Lower lobe of right lung (tissue), 2 donors: Measurements from ENCODE around the gene EDN2. TPM values are rescaled to one million over a fixed set of nuclear protein-coding genes. Genes with fewer than 3 reads are reported as not detected.

Source experiments
- ATAC-seq, 2 donors: fragments of 200-7000 bp; cut with Tn5 transposase; one replicate each; pipeline ENCODE4 v1.9.1; 2020 to 2022; ENCODE audit warnings: mild to moderate bottlenecking in 2 of 2, moderate library complexity in 2 of 2
- DNase-seq: peaks from one replicate; pipeline ENCODE4 v3.0.0-alpha.2; 2020
- H3K27ac ChIP-seq: fragments of 200-600 bp; one replicate; pipeline ENCODE4 v1.8.0; 2022
- H3K27me3 ChIP-seq: fragments of 200-600 bp; one replicate; pipeline ENCODE4 v1.8.0; 2022; ENCODE audit warnings: low read depth
- H3K36me3 ChIP-seq: fragments of 200-600 bp; one replicate; pipeline ENCODE4 v1.8.0; 2022; ENCODE audit warnings: mild to moderate bottlenecking
- H3K4me1 ChIP-seq: fragments of 200-600 bp; one replicate; pipeline ENCODE4 v1.8.0; 2022
- H3K4me3 ChIP-seq: fragments of 200-600 bp; one replicate; pipeline ENCODE4 v1.8.0; 2022; ENCODE audit warnings: mild to moderate bottlenecking
- H3K9me3 ChIP-seq: fragments of 200-600 bp; one replicate; pipeline ENCODE4 v1.8.0; 2022
- CTCF ChIP-seq: fragments of 200-600 bp; IDR thresholded peaks from one replicate; pipeline ENCODE4 v1.8.0; 2022; ENCODE audit warnings: antibody characterized with exemption, mild to moderate bottlenecking
- intact Hi-C: fragments of 100-400 bp; cut with DNase I; formaldehyde crosslinking; loops from one replicate; pipeline ENCODE4 v1.11.0; 2022
- total RNA-seq: library from RNA; stranded (reverse); fragmentation: NEBNext Ultra II Directional; extraction: Animal tissue kit (Norgen Biotek cat#: 25700); gene quantifications from one replicate; pipeline ENCODE4 v1.2.1, GENCODE V29; 2021
- donor health status: DM: no; HTN: yes; CAD: no; lungs with severe emphysema.

EDN2 gene
- total RNA-seq, 1 donor from 2014 or later = 2.1 TPM

GRCh38 chr1:41448821-41449220, 35.7 kb downstream of the EDN2 start:
- DNase-seq (no peak), ATAC-seq (no peak)
- H3K4me1 ChIP-seq = no peaks in the 10 kb centered on the region
- no peak for TF ChIP-seq CTCF
- H3K4me3 ChIP-seq = no peak overlapping the region
- H3K9me3 ChIP-seq = peaks cover 9% of the 10 kb centered on the region
- H3K36me3 ChIP-seq = no peaks in the 10 kb centered on the region
- intact Hi-C loops = no loop called here
- H3K27me3 ChIP-seq = no peaks in the 10 kb centered on the region
- H3K27ac ChIP-seq = no peak overlapping the region

- Histone ChIP-seq H3K4me3 (no peak overlapping the region), H3K27me3 (no peaks in the 10 kb centered on the region), H3K9me3 (peaks cover 9% of the 10 kb centered on the region), H3K36me3 (no peaks in the 10 kb centered on the region), H3K27ac (no peak overlapping the region), H3K4me1 (no peaks in the 10 kb centered on the region)
- intact Hi-C loops = no loop called here
- ATAC-seq = no peak
- TF ChIP-seq CTCF = no peak
- DNase-seq = no peak
Observed at GRCh38 chr1:41447995-41448770, 36.3 kb downstream of the EDN2 start.

- H3K4me3 ChIP-seq = no peak overlapping the region
- H3K9me3 ChIP-seq = peaks cover 9% of the 10 kb centered on the region
- intact Hi-C loops = no loop called here
- no peak for TF ChIP-seq CTCF
- no peaks in the 10 kb centered on the region for H3K36me3 ChIP-seq
- DNase-seq = no peak
- no peak overlapping the region for H3K27ac ChIP-seq
- H3K4me1 ChIP-seq = no peaks in the 10 kb centered on the region
- no peak for ATAC-seq
- H3K27me3 ChIP-seq = no peaks in the 10 kb centered on the region
Observed at GRCh38 chr1:41446851-41447610, 37.5 kb downstream of the EDN2 start.

- Histone ChIP-seq H3K36me3 (no peaks in the 10 kb centered on the region), H3K9me3 (peaks cover 9% of the 10 kb centered on the region), H3K4me3 (no peak overlapping the region), H3K27me3 (no peaks in the 10 kb centered on the region), H3K27ac (no peak overlapping the region), H3K4me1 (no peaks in the 10 kb centered on the region)
- ATAC-seq (no peak), DNase-seq (no peak)
- intact Hi-C loops = no loop called here
- no peak for TF ChIP-seq CTCF
Observed at GRCh38 chr1:41444785-41445184, 39.7 kb downstream of the EDN2 start.

- no peaks in the 10 kb centered on the region for H3K36me3 ChIP-seq
Observed at GRCh38 chr1:41444246-41444645, 40.2 kb downstream of the EDN2 start.

More at GRCh38 chr1:41444246-41444645, 40.2 kb downstream of the EDN2 start:
- Histone ChIP-seq H3K27me3 (no peaks in the 10 kb centered on the region), H3K9me3 (peaks cover 9% of the 10 kb centered on the region), H3K4me1 (no peaks in the 10 kb centered on the region), H3K4me3 (no peak overlapping the region), H3K27ac (no peak overlapping the region)
- peak; percentile 10 for TF ChIP-seq CTCF
- intact Hi-C loops = no loop called here
- DNase-seq (no peak), ATAC-seq (no peak)
